Globus pallidus (tissue), 1 donor: Measurements from ENCODE around the gene ODR4.
"Not testable (repeated sequence)": the region's sequence is repeated elsewhere in the genome, so short reads cannot be mapped to it uniquely, and the experiment has no call there.

ENCODE experiments used
- DNase-seq: peaks from one replicate; pipeline ENCODE4 v3.0.0-alpha.2; 2015; ENCODE audit warnings: low spot score

The ODR4 gene

GRCh38 chr1:186375152-186375928 lies at the start of gene ODR4, which contains the start of gene TPR:
Gene ODR4, plus strand, starts transcription at chr1:186375838. Its CDS starts 3,948 bp downstream, at chr1:186379786.
Gene TPR, minus strand, starts transcription at chr1:186375253. Its CDS starts 225 bp downstream, at chr1:186375028.
- DNase-seq: peak; percentile 99

- DNase-seq: no peak
Observed at GRCh38 chr1:186326009-186326408, 49.6 kb upstream of the ODR4 start.

- DNase-seq: no peak
Observed at GRCh38 chr1:186327331-186327730, 48.3 kb upstream of the ODR4 start.

- no peak for DNase-seq
Observed at GRCh38 chr1:186330758-186331157, 44.9 kb upstream of the ODR4 start.

DNA sequence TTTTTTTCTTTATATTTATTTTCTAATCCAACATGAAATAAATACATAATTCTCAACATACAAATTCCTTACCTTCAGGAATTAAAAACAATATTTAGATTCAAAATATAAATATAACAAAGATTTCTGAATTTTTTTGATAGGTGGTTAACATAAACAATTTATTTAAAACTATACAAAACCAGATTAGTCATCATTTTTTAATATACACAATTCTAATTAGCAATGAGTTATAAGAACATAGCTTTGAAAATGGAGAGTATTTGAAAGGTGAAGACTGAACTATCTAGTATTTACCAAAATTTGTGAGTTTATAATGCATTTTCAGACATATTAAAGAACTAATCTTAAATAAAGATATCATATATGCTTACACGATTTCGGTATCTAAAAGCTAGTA lies 38.1 kb upstream of the ODR4 start:
- no peak for DNase-seq

- no peak for DNase-seq
Observed at GRCh38 chr1:186340772-186341171, 34.9 kb upstream of the ODR4 start.

DNA sequence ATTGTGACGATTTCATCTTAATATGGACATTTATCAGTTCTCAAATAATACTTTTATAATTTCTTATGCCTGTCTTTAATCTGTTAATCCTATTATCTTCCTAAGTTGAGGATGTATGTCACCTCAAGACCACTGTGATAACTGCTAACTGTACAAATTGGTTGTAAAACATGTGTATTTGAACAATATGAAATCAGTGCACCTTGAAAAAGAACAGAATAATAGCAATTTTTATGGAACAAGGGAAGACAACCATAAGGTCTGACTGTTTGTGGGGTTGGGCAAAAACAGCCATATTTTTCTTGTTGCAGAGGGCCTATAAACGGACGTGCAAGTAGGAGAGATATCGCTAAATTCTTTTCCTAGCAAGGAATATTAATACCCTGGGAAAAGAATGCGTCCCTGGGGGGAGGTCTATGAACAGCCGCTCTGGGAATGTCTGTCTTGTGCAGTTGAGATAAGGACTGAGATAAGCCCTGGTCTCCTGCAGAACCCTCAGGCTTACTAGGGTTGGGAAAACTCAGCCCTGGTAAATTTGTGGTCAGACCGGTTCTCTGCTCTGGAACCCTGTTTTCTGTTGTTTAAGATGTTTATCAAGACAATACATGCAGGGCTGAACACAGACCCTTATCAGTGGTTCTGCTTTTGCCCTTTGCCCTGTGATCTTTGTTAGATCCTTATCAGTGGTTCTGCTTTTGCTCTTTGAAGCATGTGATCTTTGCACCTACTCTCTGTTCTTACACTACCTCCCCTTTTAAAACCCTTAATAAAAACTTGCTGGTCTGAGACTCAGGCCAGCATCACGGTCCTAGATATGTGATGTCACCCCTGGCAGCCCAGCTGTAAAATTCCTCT lies 27.6 kb upstream of the ODR4 start:
- DNase-seq: not testable (repeated sequence)

DNA sequence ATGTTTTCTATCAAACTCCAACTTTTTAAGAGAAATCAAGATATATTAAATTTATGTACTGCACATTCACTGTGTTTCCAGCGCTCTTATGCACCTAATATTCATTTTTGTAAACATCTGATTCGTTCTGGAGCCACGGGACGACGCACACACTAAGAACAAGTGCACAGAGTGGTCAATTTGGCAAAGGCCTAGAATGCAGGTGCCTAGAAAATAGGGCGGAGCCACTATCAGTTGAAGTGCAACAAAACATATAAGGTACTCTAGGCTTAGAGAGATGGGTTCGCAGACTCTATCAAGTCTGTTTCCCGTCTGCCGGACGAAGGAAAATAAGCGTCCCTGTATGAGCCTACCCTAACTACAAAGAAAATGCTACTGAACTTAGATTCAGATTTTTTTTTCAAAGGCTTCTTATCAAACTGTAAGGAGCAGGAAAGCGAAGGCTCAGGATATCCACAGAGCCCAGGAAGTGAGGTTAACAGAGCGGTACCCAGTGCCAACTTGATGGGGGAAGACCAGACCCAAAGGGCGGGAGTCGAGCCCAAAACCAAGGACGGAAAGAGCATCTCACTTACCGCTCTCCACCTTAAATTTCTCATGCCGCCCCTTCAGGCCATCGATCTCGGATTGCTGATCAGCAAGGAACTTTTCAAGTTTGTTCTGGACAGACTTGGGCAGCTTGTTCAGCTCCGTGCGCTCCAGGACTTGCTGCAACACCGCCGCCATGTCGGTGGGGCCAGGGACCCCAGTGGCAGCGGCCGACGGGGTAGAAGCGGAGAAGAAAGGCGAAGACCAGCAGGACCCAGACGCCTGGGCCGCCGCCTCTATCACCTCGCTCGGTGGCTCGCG lies 1.1 kb upstream of the ODR4 start:
- no peak for DNase-seq

- no peak for DNase-seq
Observed at GRCh38 chr1:186375929-186376319, 286 bp downstream of the ODR4 start.

DNA sequence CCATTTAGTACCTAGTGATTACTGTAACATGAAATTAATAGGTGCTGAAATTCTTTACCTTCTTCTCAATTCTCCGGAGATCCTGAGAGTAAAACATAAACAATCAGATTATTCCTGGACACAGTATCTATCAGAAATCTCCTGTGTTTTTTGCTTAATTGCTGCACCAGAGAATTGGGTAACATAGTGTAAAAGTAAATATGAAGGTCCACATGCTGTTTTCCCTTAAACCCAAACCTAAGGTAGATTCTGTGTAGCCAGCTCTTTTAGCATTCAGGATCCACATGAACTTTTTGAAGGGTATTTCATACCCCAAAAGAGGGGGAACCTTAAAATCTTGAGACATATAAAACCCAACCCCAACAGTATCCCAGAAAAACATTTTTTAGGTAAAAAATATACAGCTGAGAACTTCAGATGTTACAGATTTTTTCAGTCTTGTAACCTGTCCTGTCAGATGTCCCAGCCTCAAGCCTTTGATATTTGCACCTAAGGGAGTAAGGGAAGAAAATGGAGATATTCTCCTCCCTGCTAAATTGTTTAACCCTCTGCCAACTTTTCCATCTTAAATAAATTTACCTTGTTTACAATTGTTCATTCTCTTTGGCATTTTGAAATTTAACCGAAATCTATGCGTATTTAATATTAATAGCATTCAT lies 11.2 kb downstream of the ODR4 start:
- DNase-seq: no peak

- no peak for DNase-seq
Observed at GRCh38 chr1:186390925-186391324, 15.3 kb downstream of the ODR4 start.

DNA sequence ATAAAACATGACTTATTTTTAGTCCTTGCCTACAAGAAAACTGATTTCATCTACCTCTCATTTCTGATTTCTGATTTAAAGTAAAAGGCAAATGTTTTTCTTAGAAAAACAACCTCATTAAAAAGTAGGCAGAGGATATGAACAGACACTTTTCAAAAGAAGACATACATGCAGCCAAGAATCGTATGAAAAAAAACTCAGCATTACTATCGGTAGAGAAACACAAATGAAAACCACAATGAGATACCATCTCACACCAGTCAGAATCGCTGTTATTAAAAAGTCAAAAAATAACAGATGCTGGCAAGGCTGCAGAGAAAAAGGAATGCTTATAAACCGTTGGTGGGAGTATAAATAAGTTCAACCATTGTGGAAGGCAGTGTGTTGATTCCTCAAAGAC lies 16.2 kb downstream of the ODR4 start:
- DNase-seq: no peak

GRCh38 chr1:186392711-186393110 lies 17.1 kb downstream of the ODR4 start:
- DNase-seq: not testable (repeated sequence)

GRCh38 chr1:186401446-186401845 lies 25.8 kb downstream of the ODR4 start:
- DNase-seq: not testable (repeated sequence)

DNA sequence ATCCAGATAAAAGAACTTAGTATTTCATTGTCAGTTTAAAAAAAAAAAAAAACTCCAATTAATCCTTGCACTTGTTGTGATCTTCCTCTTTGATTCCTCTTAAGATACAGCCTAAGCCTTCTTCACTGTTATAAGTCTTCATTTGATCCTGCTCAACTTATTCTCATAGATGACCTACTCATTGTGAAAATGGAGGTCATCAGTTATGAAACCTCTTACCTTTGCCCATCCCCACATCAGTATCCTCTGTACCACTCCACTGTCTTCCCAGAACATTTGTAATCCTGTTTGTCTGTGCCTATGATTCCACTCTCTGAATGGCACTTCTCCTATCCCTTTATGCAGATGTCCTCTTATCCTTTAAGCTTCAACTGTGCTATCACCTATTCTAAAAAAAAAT lies 28.0 kb downstream of the ODR4 start:
- DNase-seq: no peak

- peak; percentile 32 for DNase-seq
Observed at GRCh38 chr1:186404454-186405051, 28.9 kb downstream of the ODR4 start.

GRCh38 chr1:186409091-186409490 lies 33.5 kb downstream of the ODR4 start:
- no peak for DNase-seq

DNA sequence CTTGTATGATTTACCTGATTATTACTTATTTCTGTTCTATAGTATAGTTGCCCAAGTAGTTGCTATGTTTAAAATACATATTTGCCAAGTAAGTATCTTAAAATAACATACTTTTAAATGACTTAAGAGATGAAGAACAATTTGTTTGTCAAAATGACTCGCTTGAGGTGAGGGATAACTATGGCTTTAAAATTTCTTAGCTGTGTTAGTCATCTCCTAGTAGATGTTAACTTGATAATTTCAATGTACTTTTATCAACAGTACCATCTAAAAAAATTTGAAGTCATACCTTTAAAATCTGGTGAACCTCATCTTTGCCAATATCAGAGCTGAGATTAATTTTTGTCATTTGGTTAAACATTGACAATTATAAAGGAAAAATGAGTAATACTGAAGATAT lies 37.7 kb downstream of the ODR4 start:
- DNase-seq: no peak

DNA sequence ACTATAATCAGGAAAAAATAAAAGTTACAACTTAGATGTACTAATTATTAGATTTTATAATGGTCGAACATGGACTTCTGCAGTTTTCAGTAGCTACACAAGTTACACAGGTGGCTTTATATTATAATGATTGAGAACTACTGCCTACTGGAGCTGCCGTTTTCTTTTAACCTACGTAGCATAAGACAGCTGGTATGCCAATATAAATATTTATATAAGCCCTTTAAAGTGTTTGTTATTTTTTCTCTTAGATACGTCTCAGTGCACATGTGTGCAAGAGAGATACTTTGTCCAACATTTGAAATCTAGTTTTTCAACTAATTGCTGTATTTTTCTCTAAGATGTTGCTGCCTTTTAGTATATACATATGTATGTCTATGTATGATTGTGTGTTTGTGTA lies 42.9 kb downstream of the ODR4 start:
- no peak for DNase-seq

DNA sequence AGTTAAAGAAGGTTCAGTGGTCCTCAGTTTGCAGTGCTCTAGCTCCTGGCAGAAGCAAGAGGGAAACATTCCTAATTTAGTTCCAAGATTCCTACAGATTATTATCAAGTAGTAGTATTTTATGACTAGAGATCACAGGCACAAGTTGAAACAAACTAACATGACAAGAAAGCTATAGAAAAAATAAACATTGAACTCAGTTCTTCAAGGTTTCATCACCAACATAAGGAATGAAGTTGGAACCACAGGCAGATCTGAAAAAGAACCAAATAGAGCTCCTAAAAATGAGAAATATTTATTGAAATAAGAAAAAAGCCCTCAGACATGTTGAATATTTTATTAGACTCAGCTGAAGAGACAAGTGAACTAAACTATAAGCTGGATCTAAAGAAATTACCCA lies 44.7 kb downstream of the ODR4 start:
- DNase-seq: no peak

DNA sequence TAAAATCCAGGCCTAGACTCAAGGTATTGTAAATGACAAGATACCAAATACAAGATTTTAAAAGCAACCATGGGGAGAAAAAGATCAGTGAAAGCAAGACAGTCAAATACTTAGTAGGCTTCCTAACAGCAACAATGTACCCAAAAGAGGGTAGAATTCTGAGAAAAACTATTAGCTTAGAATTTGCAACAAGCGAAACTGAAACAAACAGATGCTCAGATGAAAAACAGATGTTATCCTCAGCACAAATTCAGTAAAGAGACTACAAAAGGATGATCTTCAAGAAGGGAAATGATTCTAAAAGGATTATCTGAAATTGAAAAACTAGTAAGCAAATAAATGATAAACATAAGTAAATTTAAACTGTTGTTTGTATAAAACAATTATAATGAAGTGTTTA lies 45.3 kb downstream of the ODR4 start:
- DNase-seq: no peak
